Heart right ventricle (tissue), 16 donors: Measurements from ENCODE around the gene IFNAR1. TPM values are rescaled to one million over a fixed set of nuclear protein-coding genes. Genes with fewer than 3 reads are reported as not detected.

Experiments used
- ATAC-seq, 8 donors: fragments of 200-7000 bp; cut with Tn5 transposase; one replicate each; pipeline ENCODE4 v1.9.1; 2020; ENCODE audit warnings: mild to moderate bottlenecking in 8 of 8, moderate library complexity in 8 of 8, moderate number of reproducible peaks in 1 of 8
- DNase-seq, 2 donors: peaks; one replicate each; pipeline ENCODE4 v3.0.0-alpha.2; 2020
- H3K27ac ChIP-seq, 10 donors: fragments of 200-600 bp; sonication (generic) in 2 of 10; one replicate each; pipeline versions ENCODE4 v1.5.0 to v1.8.0; 2020 to 2022; ENCODE audit warnings: mild to moderate bottlenecking in 3 of 10
- H3K27me3 ChIP-seq, 7 donors: fragments of 200-600 bp; one replicate each; pipeline ENCODE4 v1.8.0; 2021 to 2022; ENCODE audit warnings: mild to moderate bottlenecking in 2 of 7
- H3K36me3 ChIP-seq, 9 donors: fragments of 200-600 bp; sonication (generic) in 1 of 9; one replicate each; pipeline versions ENCODE4 v1.5.0 to v1.8.0; 2020 to 2022; ENCODE audit warnings: mild to moderate bottlenecking in 2 of 9
- H3K4me1 ChIP-seq, 9 donors: fragments of 200-600 bp; sonication (generic) in 1 of 9; one replicate each; pipeline versions ENCODE4 v1.5.0 to v1.8.0; 2020 to 2022; ENCODE audit warnings: mild to moderate bottlenecking in 4 of 9
- H3K4me3 ChIP-seq, 10 donors: fragments of 200-600 bp; sonication (generic) in 2 of 10; one replicate each; pipeline versions ENCODE4 v1.5.0 to v1.8.0; 2020 to 2022; ENCODE audit warnings: mild to moderate bottlenecking in 7 of 10, moderate library complexity in 2 of 10
- H3K9me3 ChIP-seq, 11 donors: fragments of 200-600 bp in 10 of 11; sonication (generic) in 2 of 11; one replicate each; pipeline versions ENCODE4 v1.5.0 to v1.8.0; 2013 to 2022; ENCODE audit warnings: mild to moderate bottlenecking in 2 of 11, control low read depth in 1 of 11, moderate library complexity in 1 of 11
- CTCF ChIP-seq, 9 donors: fragments of 200-600 bp; sonication (generic) in 2 of 9; IDR thresholded peaks; one replicate each; pipeline versions ENCODE4 v1.5.0 to v1.8.0; 2021 to 2022; ENCODE audit warnings: antibody characterized with exemption in 9 of 9, mild to moderate bottlenecking in 5 of 9, moderate library complexity in 1 of 9
- WGBS, 2 donors: extraction: QIAGEN DNeasy Blood & Tissue Kit; methylation state at CpG; one replicate each; pipeline ENCODE4 v1.1.7; 2013; ENCODE audit warnings: inconsistent platforms in 1 of 2; 5-methylcytosine and 5-hydroxymethylcytosine counted together
- intact Hi-C, 10 donors: fragments of 100-400 bp; cut with DNase I; formaldehyde crosslinking; loops; one replicate each; pipeline versions ENCODE4 v1.11.1 to v1.14.2; 2022
- polyA plus RNA-seq, 2 donors: library from polyadenylated mRNA; stranded (reverse); fragments of 200-250 nt; gene quantifications; one replicate each; pipeline ENCODE4 v1.2.3, GENCODE V29; 2013
- total RNA-seq, 10 donors: library from RNA; stranded (reverse); fragmentation: NEBNext Ultra II Directional in 3 of 10; extraction: Animal tissue kit (Norgen Biotek cat#: 25700) in 3 of 10; gene quantifications; one replicate each; pipeline versions ENCODE4 v1.2.1 to v1.2.4, GENCODE V29; 2021 to 2023
- donor health status: Arrhythmogenic right ventricular cardiomyopathy.
- donor health status: ischemic (EF 13 %, LVEDD 7.1; RV severe dilation, severe dysfunction).
- donor health status: healthy with polysubstance abuse.
- donor health status: DM: no; HTN: yes; CAD: no.
- donor health status: DM: no; HTN: no; CAD: no.
- donor health status: ischemic (EF 25% LVEDD 6.9; RV normal size, moderate dysfunction).
- donor health status: ischemic (EF 25% LVEDD 5.7; RV mildly dilated, moderate dysfunction).
- donor health status: healthy.
- donor health status: DM: yes; HTN: yes; CAD: no.
- donor health status: Ischemic cardiomyopathy.
- donor health status: ischemic (EF 35%, LVEDD 5.7; RV mildly dilated, moderate dysfunction).
- donor health status: nonischemic (EF 11% LVEDD 7.7; RV severe dilation, severe dysfunction).
- donor health status: DM: yes; HTN: yes; CAD: no.
- donor health status: PGD.
- donor health status: ischemic (EF 29% LVEDD 5.4; RV normal size, mild dysfunction).
- donor health status: nonischemic (EF 23%, LVEDD 6.1; RV moderate dilation, normal function).

IFNAR1 gene
- total and polyA plus RNA-seq, 12 donors: 7.4 to 38.5 (median 23.0) TPM

- DNase-seq: peak; percentile 65
- H3K4me3 ChIP-seq: peak overlapping the region; percentile 25 to 98 (median 93)
- WGBS, 2 donors: 51 to 58% methylated on average over 45 of the region's 45 CpGs
Measured at GRCh38 chr21:33402001-33402979, 77.5 kb downstream of the IFNAR1 start.

GRCh38 chr21:33403128-33403785 is 78.5 kb downstream of the IFNAR1 start, which contains the start of gene IFNGR2:
TSS of gene IFNGR2 (plus strand) at chr21:33403413. CDS start at chr21:33403544, 131 bp downstream.
- 0% methylated on average over 72 to 86 of the region's 89 CpGs for WGBS, 2 donors
- H3K36me3 ChIP-seq: peaks cover 0 to 11% (median 0%) of the 10 kb centered on the region in 9 donors
- H3K27ac ChIP-seq: peak within 1 kb of the TSS; percentile 83 to 99 (median 96)
- H3K9me3 ChIP-seq: no peaks in the 10 kb centered on the region
- ATAC-seq: peak; percentile 14 to 82 (median 44)
- no peak for TF ChIP-seq CTCF (IDR thresholded peaks at IDR 0.05)
- peak; percentile 43 to 65 for DNase-seq
- peaks cover 4 to 78% (median 37%) of the 10 kb centered on the region in 9 donors for H3K4me1 ChIP-seq
- intact Hi-C loops: loop anchor here in 2 of 10 donors (5.0 kb wide), 1 partner anchor 39 kb away; no protein-coding TSS in a partner anchor
- H3K4me3 ChIP-seq: peak within 1 kb of the TSS; percentile 66 to 98 (median 93)
- no peaks in the 10 kb centered on the region for H3K27me3 ChIP-seq

More at GRCh38 chr21:33402001-33402979, 77.5 kb downstream of the IFNAR1 start:
- peak; percentile 60 to 72 (median 65) for ATAC-seq
- H3K9me3 ChIP-seq: no peaks in the 10 kb centered on the region
- no peak for TF ChIP-seq CTCF (IDR thresholded peaks at IDR 0.05)
- H3K4me1 ChIP-seq: peaks cover 2 to 74% (median 34%) of the 10 kb centered on the region in 9 donors
- H3K36me3 ChIP-seq: peaks cover 0 to 7% (median 0%) of the 10 kb centered on the region in 9 donors
- no peaks in the 10 kb centered on the region for H3K27me3 ChIP-seq
- peak overlapping the region; percentile 83 to 99 (median 96) for H3K27ac ChIP-seq
- intact Hi-C loops: loop anchor here in 2 of 10 donors (5.0 kb wide), 1 partner anchor 40 kb away; no protein-coding TSS in a partner anchor

DNA sequence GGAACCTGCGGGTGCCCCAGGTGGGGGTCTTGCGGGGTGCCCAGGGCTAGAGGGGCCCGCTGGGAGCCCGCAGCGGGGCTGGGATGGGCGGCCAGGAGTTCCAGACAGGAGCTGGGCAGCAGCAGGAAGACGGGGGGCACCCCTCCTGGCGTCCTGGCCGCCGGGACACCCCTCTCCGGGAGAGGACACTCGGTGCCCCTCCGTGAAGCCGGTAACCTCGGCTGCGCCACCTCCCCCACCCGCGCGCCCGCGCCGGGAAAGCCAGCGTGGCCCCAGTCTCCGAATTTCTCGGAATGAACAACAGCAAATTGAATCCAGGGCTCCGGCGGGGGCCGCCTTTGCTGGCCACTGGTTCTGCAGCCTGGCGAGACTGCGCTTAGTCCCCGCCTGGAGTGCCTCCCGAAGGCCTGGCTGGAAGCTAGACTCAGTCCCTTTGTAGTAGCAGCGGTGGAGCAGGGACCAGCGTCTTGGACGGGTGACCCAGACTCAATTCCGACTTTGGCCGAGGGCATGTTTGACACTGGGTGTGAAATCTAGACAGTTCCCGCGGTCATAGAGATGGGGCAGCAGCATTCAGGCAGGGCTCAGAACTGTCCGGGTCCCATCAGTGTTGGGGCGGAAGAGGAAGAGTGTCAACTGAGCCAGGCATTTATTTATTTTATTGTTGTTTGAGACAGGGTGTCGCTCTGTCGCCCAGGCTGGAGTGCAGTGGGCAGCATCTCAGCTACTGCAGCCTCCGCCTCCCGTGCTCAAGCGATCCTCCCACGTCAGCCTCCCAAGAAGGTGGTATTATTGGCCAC is 79.2 kb downstream of the IFNAR1 start:
- Histone ChIP-seq H3K4me3 (peak overlapping the region; percentile 66 to 98 (median 93)), H3K36me3 (peaks cover 0 to 15% (median 0%) of the 10 kb centered on the region in 9 donors), H3K27ac (peak overlapping the region; percentile 83 to 99 (median 96)), H3K27me3 (no peaks in the 10 kb centered on the region), H3K4me1 (peaks cover 4 to 85% (median 37%) of the 10 kb centered on the region in 9 donors), H3K9me3 (no peaks in the 10 kb centered on the region)
- ATAC-seq (peak; percentile 44 to 76 (median 60)), DNase-seq (peak; percentile 60 to 72)
- no peak for TF ChIP-seq CTCF (IDR thresholded peaks at IDR 0.05)
- WGBS, 2 donors: 4 to 8% methylated on average over 44 to 47 of the region's 47 CpGs
- intact Hi-C loops: loop anchor here in 2 of 10 donors (5.0 kb wide), 1 partner anchor 38 kb away; no protein-coding TSS in a partner anchor
